CD4-positive, alpha-beta T cell treated with Interleukin-4 for 4 hours (primary cell): ENCODE results near the gene FRYL.
"Not testable (repeated sequence)": the region's sequence is repeated elsewhere in the genome, so short reads cannot be mapped to it uniquely, and the experiment has no call there.

Source experiments
- DNase-seq: peaks from one replicate; pipeline ENCODE4 v3.0.0-alpha.2; 2020

FRYL gene

DNA sequence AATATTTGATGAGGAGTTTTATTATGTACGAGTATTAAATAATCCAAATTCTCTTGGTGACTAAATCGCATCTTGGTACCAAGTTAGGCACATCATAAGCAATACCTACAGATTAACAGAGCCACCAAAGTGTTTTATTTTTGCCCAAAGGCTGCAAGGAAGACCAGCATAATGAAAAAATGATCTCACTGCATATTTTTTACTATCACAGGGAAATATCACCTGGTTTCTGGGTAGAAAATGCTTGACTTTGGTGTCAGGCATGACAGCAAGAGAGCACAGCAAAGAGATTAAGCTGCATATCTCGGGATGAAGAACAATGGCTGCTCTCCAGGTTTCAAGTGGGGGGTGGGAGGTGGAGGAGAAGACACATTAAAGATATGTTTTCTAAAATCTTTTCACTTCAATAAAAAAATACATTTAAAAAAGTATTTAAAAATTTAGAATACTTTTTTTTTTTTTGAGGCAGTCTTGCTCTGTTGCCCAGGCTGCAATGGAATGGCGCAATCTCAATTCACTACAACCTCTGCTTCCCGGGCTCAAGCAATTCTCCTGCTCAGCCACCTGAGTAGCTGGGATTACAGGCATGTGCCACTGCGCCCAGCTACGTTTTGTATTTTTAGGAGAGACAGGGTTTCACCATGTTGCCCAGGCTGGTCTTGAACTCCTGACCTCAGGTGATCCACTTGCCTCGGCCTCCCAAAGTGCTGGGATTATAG, 86.1 kb downstream of the FRYL start:
- DNase-seq: no peak

DNA sequence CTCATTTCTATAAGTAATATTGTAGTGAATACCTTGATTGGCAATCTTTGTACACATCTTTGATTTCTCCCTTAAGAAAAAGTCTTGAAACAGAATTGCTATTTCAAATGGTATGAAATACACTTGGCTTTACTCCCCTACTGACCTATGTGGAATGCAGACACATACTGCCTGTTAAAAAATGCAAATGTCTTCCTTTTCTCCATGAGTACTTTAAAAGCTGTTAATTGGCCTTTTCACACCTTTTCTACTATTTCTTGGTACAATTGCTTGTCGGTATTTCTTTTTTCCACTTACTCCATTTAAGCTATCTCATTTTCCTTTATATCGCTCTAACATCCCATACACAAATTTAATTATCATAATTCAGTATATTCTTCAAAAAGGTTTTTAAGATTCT, 87.2 kb downstream of the FRYL start:
- no peak for DNase-seq

DNA sequence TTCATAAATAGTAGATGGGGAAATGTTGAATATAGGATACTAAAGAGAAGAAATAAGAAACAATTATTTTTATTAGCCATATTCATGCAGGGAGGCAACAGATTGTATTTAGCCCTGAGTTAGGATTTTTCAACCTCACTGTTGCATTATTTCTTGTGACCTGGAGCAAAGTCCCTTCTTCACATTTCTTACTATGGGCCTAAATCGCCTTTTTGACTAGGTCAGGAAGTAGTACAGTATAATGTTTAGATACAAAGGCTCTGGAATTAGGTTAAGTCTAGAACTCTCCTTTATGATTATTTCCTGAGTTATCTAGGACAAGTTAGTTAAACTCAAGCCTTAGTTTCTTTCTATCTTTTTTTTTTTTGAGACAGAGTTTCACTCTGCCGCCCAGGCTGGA, 88.0 kb downstream of the FRYL start:
- DNase-seq: no peak

DNA sequence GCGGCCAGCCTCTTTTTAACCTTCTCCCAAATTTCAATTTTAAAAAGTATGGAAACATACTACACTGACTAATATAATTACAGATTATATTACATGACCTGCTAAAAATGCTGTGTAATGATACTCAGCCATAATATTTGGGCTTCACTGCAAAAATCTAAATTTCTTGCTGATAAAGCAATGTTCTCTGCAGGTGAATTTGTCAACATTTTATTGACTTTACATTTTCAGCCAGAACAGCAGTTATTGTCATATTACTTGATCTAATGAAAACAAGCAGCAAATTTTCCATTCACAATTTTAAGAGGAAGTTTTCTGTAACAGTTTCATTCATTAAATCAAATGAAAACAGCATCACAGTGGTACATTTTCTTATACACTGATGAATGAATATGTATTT, 91.1 kb downstream of the FRYL start:
- DNase-seq: no peak

DNA sequence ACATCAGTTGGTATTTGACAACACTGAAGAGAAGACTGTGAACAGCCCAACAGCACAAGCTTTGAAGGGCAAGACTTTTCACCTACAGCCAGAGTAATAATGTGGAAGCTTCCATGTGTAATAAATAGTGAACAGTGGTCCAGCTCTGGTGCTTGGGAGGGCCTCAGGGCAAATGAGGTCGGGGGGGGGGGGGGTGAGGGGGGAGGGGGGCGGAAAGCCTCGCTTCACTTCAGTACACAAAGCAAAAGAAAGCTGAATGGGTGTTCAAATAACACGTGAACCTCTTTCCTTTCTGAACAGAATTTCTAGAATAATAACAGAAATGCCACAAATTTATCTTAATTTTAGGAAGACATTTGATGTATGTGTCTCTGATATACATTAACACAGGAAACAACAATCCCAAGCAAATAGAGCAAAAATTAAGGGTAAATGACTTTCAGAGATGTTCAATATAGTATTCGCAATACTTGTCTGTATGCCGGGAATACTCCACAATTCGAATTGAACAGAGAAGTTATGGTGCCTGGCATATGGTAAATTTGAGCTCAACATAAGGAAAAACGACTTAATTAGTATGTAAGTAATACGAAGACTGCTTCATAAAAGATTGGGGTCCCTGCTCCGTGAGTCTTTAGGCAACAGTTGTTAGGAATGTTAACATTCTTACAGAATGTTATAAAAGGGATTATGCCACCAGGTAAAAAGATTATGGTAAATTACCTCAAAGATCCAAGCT, 92.6 kb downstream of the FRYL start:
- no peak for DNase-seq

DNA sequence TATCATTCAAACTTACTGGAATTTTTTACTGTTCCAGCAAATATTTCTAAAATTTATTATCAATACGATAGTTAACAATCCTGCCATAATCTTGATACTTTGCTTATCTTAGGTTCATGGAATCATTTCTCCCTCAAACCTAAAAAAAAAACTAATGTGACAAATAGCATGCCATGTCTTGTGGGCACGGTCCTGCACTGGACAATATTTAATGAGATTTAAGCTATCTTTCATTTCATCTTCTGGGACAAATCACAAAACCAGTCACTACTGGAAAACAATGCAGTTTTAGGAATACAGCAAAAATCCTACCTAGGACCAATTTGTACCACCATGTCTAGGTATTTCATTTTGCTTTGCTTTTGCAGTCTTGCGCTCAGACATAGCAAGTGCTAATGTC, 93.7 kb downstream of the FRYL start:
- no peak for DNase-seq

DNA sequence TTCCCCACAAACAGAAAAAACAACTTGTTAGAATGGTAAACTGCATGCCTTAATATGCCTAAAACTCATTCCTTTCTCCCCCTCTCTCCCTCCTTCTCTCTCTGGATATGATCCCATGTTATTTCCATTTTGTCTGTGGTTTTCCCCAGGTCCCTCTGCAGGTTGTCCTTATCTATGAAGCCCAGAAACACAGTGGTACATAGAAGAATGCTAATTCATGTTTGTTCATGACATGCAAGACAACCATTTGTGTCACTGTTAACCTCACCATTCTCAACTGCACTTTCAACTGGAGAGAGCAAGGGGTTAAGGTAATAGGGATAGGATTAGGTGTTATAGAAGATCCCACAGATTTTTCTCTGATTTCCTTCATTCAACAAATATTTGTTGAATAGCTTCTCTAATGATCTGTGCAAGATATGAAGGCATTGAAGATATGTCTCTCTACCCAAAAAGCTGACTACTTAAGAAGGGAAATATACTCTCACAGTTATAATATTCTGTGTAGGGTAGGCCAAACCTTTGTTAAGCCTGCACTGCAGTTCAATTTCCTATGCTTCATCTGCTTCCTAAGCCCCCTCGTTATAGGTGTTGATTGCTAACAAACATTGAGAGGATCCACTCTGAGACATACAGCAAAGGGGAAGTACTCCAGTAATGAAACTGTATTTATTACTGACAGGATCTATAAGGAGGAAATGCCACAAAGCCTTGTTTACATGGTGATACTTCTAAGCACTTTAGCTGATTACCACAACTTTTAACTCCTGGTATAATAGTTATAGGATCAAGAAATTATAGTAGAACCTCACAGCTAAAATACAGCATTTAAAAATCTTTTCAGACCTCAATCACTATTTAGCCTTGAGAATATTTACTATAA, 96.1 kb downstream of the FRYL start:
- DNase-seq: no peak

DNA sequence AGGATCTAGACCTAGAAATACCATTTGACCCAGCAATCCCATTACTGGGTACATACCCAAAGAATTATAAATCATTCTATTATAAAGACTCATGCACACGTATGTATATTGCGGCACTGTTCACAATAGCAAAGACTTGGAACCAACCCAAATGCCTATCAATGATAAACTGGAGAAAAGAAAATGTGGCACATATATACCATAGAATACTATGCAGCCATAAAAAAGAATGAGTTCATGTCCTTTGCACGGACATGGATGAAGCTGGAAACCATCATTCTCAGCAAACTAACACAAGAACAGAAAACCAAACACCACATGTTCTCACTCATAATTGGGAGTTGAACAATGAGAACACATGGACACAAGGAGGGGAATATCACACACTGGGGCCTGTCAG, 97.2 kb downstream of the FRYL start:
- not testable (repeated sequence) for DNase-seq

DNA sequence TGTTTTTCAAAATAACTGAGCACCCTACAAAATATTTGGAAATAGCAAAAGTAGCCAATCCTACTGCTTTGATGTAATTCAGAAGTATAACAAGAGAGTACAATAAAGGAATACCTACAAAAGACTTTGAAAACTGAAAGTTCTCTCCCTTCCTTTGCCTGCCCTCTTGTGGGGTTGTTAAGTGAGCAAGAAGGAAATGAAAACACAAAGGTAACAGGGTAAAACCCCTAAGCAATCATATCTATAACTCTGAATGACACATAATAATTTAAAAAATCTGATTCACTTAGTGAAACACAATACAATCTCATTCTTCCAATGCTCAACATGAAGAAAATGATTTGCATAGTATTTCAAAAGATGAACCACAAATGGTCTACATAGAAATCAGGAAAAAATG, 98.2 kb downstream of the FRYL start:
- DNase-seq: peak; percentile 60

DNA sequence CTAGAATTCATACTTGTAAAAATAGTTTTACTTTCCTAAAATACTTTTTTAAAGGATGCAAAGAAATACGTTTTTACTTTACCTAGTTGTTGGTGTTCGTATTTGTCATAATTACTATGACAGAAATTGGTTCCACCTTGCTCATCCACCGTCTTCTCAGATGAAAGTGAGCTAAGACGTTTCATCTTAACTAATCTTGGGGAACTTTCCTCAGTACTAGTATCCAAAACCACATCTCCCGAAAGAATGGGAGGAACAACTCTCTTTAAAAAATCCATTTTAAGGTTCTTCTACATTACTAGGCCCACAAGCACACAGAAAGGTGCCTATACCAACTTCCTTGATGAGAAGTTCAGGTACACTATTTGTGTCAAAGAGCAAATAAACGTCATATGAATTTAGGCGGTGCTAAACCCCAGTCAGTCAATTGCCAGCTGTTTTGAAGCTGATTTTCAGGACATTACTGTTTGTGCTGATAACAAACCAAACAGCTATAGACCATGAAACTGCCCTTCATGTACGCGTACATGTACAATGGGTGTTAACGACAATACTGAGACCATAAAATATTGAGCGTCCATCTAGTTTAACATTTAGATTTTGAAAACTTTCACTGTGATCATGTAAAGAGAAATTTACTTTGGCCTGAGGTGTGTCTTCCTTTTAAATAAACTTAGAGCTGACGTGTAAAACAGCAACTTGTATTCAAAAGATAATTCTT, 99.1 kb downstream of the FRYL start:
- DNase-seq: no peak

DNA sequence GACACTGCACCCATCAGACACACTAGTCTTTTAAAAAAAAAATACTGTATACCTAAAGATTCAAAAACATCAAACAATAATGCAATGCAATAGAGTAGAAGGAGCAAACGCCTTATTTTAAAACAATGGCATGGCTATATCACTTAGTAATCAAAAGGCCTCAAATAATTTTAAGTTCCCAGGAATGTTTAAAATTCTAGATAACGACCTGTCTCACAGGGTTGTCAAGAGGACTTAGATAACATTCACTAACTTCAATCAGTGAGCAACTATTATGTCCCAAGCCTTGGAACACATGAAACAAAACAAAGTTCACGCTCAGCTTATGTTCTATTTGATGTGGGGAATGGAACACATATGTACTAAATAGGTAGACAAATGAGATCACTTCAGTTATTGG, 106.5 kb downstream of the FRYL start:
- no peak for DNase-seq

DNA sequence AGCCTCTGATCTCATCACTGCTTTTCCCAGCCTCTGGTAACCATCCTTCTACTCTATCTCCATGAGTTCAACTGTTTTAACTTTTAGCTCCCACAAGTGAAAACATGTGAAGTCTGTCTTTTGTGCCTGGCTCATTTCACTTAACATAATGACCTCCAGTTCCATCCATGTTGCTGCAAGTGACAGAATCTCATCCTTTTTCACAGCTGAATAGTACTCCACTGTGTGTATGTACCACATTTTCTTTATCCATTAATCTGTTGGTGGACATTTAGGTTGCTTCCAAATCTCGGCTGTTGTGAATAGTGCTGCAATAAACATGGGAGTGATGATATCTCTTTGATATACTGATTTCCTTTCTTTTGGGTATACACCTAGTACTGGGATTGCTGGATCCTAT, 109.5 kb downstream of the FRYL start:
- DNase-seq: no peak

DNA sequence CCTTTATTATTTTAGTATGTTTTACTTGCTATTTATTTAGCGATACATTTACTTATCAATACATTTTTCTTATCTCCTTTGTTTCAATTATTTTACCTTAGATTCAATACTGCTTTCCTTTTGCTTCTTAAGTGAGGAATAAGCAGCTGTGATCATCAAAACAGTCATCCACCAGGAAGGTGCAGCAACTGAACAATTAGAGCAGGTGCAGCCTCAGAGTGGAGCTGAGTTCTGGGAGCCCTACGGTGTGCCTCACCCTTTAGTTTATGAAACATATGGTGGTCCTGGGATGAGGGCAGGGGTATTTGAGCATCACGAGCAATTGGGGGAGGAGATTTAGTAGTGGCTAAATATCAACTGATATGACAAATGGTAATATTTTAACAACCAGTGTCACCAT, 111.0 kb downstream of the FRYL start:
- no peak for DNase-seq

DNA sequence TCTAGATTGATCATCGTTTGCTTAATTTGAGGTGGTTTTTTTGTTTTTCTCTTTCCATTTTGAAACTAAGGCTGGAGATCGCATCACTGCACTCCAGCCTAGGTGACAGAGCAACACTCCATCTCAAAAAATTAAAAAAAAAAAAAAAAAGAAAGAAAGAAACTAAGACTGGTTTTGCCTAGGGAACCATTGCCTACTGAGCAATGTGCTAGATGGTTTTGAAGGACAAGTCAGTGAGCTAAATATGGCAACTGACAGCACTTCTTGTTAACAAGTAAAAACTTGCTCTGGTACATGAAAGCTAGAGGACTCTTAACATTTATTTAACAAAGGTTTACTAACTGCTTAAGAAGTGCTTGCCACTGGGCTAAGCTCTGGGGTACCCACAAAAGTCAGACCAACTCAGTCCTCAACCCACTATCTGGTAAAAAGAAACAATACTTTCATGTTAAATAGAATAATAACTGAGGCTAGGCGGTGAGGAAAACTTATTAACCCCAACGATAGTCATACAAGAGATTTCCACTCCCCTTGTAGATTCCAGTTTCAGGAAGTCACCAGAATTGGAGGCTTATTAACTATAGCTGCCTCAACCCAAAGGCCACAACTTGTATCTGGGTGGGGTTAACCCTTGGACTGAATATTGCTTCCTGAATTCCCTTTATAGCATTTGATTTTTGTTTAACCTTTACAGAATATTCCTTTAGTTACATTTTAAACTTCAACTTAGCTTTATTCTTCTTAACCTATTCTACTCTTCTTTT, 111.6 kb downstream of the FRYL start:
- DNase-seq: no peak

DNA sequence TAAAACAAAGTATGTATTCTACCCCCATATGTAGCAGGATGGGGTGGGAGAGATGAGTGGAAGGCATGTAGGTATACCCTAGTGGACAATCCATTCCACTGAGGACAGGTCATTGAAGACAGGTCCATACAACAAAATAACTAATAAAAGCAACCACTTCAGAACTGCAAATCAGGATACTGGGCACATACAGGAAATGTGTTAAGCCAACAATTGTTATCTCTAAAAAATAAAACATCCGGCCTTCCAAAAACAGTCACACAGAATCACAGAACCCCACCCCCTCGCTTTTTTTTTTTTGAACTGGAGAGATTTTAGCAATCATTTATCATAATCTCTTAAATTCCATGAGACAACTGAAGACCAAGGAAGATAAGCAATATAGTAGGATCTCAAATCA, 112.9 kb downstream of the FRYL start:
- DNase-seq: no peak

DNA sequence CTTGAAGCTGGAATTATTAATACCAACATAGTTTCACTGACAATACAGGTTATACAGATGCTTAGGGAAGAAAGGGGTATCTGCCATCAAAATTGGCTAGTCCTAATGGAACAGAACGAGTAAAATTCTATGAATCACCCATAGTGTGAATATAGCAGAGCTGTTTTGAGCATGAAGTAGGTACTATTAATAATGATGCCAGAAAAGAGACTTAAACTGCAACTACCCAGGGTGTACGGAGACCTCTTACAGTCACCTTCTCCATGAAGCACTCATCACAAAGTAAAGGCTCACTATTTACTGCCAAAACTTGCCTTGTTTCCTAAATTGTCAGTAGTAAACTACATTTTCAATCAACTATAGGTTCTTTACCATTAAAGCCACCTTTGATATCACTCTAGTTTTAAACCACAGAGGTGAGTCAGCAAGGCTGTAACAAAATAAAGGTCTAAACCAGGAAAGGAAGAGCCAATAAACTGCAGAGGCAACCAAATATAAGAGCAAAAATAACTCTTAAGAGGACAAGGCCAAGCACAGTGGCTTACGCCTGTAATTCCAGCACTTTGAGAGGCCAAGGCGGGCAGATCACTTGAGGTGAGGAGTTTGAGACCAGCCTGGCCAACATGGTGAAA, 114.4 kb downstream of the FRYL start:
- DNase-seq: peak; percentile 44

DNA sequence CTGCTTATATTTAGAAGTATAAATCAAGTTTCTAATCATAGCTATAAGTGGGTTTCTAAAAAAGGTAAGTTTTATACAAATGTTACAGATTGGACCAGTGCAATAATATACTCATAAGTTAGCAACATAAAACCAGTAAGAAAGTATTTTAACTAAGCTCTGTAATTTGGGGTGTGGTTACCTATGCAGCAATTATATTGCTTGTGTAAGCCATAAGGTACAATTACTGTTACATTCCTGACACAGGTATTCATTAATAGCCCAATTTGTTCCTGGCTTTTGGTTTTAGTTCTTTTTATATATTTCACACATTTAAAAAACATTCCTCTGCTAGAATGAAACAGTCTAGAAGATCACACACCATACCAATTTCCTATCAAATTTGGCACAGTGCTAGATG, 115.1 kb downstream of the FRYL start:
- no peak for DNase-seq

DNA sequence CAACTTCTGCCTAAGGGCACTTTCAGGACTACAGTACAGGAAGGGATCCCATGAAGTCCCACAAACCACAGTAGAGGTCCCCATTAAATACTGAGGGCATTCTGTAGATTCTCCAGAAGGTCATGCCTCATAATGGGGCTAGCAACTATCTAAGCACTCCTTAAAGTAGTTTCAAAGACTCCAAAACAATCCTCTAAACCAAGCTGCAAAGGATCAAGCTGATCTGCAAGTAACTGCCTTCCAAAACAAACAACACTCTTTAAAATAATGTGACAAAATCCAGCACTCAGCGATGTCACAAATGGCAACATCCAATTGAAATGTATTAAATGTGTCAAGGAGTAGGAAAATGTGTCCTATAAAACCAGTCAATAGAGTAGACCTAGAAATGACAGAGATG, 118.7 kb downstream of the FRYL start:
- no peak for DNase-seq

DNA sequence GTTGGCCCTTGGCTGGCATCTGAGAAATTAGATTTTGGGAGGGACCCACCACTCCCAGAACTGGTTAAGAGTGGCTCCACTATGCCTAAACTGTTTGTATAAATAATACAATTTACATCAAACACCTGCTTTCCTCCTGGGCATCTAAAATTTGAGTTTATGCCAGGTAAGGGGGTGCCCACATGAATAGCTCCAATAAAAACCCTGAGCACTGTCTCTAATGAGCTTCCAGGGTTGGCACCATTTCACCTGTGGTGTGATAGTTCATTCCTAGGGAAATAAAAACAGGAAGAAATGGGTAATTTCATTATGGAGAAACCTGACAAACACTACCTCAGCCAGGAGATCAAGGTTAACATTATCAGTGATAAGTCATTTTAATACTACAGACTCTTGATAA, 119.7 kb downstream of the FRYL start:
- no peak for DNase-seq

DNA sequence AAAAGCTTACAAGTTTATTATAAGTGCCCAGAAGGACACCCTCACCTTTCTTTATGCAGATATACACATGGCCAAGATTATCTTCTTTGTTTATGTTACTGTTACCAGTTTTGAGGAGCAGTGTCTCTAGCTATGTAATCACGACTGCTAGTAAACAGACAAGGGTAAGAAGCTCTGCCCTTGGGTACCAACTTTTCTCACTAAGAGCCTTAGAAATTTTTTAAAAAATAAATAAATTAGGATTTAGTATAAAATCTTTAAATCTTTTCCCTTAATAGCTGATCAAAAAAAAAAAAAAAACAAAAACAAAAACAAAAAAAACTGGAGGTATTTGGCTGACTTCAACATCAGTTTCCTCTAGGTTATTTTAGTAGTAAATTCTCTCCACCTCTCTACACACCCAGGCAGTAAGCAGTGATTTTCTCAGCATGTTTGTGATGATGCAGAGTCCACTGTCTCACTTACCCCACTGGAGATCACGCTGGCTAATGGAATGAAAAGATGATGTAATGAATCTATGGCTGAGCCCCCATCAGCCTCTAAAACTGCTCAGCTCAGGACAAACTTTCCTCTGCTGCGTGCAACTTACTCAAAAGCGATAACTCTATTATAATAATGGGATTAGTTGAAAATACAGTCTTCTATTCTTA, 125.9 kb downstream of the FRYL start:
- no peak for DNase-seq
